Ammon's horn (tissue), 1 donor: ENCODE results near the gene NHEJ1.

ENCODE experiments used
- DNase-seq: peaks from one replicate; pipeline ENCODE4 v3.0.0-alpha.2; 2016; ENCODE audit warnings: low spot score

NHEJ1 gene

DNA sequence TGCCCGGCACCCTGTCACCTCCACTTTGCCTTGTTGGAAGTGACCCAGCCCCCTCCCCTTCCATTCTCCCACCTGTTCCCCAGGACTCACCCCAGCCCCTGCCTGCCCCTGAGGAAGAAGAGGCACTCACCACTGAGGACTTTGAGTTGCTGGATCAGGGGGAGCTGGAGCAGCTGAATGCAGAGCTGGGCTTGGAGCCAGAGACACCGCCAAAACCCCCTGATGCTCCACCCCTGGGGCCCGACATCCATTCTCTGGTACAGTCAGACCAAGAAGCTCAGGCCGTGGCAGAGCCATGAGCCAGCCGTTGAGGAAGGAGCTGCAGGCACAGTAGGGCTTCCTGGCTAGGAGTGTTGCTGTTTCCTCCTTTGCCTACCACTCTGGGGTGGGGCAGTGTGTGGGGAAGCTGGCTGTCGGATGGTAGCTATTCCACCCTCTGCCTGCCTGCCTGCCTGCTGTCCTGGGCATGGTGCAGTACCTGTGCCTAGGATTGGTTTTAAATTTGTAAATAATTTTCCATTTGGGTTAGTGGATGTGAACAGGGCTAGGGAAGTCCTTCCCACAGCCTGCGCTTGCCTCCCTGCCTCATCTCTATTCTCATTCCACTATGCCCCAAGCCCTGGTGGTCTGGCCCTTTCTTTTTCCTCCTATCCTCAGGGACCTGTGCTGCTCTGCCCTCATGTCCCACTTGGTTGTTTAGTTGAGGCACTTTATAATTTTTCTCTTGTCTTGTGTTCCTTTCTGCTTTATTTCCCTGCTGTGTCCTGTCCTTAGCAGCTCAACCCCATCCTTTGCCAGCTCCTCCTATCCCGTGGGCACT lies 21.9 kb upstream of the NHEJ1 start:
- no peak for DNase-seq

DNA sequence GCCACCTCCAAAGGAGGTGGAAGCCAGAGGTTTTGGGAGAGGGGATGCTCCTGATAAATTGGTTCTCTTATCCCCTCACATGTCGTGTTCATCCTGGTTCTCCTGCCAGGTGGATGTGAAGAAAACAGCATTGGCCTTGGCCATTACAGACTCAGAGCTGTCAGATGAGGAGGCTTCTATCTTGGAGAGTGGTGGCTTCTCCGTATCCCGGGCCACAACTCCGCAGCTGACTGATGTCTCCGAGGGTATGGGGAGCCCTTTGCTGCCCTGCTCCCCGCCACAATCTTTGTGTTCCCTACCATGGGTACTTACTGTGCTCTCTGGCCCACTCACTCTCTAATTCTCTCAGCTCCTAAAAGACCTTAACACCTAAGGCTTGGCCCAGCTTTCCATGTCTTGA lies 20.9 kb upstream of the NHEJ1 start:
- no peak for DNase-seq

DNA sequence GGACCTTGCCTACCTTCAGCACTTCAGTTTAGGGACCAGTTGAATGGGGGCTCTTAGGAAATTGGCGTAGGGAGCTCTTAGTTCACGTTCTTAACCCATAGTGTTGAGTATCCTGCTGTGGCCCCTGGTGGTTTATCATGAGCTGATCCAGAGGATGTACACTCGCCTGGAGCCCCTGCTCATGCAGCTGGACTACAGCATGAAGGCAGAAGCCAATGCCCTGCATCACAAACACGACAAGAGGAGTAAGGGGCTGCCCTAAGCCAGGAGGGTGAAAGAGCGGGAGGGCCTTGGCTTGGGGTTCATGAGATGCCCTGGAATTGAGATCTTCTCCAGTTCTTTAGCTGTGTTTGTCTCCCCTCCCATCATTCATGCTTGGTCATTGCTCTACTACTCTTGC lies 20.3 kb upstream of the NHEJ1 start:
- no peak for DNase-seq

DNA sequence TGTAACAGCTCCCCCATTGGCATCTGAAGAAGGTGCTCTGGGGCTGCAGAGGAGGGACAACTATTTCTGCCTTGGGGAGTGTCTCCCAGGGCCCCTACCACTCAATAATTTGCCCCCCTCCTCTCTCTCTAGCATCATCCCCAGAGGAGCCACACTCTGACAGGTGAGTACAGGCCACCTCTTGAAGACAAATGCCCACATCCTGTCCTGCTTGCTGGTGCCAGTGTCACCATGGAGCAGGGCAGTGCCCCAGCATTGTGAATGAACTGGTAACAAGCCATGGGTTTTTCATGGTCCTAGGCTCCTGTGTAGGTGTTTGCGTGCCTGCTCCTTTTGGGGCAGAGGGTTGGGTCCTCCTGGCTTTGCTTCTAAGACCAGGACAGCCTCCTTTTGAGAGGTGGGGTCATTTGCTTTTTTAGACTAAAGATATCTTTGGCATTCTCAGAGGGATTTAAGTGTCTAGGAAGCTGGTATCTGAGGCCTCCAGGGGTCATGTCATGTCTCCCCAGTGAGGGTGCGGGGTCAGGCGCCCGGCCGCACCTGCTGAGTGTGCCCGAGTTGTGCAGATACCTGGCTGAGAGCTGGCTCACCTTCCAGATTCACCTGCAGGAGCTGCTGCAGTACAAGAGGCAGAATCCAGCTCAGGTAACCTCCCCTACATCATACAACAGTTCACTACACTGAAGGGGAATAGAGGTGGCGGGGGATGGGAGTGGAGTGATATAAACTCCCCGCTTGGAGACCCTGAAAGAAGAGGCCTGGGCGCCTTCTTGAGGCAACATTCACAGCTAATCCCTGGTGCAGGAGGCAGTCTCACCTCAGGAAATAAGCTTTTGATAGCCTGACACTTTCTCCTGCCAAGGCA lies 19.2 kb upstream of the NHEJ1 start:
- no peak for DNase-seq

DNA sequence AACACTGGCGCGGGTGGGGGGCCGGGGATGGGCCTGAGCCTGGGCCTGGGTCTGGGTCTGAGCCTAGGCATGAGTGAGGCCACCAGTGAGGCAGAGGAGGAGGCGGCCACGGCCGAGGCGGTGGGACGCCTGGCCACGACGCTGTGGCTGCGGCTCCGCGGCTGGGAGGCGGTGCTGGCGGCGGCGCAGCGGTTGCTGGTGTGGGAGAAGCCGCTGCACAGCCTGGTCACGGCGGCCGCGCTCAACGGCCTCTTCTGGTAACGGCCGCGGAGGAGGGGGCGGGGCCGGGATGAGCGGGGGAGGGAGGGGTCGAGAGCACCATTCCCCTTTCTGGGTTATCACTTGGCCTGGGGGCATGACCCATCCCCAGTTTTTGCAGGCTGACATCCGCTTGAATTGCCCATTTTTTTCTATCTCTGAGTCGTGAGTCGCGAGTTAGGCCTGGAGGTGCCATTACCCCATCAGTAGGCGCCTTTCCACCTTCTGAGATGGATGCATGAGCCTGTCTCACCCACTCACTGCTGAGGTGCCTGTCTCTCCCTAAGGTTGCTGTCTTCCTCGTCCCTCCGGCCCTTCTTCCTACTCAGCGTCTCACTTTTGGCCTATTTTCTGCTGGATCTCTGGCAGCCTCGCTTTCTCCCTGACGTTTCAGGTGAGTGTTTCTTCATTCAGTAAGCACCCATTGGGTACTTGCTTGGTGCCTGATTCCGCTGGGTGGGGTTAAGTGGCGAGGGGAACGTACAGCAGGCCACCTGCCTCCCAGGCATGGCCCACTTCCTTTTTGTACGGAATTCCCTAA lies 18.0 kb upstream of the NHEJ1 start:
- no peak for DNase-seq

DNA sequence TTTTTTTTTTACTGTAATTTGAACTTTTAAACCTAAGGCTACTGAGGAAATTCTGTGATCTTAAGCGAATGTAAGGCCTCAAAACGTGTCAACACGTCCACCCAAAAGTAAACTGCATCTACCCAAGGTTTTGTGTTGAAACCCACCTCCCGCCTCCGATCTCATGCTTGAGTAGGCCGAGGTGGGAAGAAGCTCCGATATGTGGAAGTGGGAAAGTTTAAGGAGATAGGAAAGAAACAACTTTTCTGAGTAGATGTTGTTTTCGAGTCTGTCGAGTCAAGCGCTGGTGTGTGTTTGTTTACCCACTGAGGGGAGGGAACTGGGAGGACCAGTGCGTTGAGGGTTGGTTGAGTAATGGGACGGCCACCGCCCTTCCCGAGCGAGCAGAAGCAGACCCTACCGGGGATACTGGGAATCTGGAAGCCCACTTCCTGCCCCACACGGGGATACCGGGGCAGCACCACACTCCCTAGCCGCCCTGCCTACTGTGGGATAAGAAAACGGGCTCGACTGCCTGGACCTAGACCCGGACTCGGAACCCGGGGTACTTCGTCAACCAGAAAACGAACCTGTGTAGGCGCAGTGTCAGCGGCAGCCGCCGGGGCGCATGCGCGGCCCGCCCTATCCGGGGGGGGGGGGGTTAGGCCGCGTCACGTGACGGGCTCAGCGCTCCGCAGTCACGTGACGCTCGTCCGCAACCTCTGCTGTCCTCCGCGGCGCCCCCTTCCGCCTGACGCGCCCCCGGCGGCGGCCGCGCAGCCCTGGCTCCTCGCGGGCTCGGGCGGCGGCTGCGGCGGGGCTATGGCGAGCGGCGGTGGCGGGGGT lies 17.1 kb upstream of the NHEJ1 start, which contains the start of gene RETREG2:
TSS of gene RETREG2 (plus strand) at position 724 of the 825 bp plus-strand sequence. CDS start at position 802, 78 bp downstream.
- peak; percentile 91 for DNase-seq

DNA sequence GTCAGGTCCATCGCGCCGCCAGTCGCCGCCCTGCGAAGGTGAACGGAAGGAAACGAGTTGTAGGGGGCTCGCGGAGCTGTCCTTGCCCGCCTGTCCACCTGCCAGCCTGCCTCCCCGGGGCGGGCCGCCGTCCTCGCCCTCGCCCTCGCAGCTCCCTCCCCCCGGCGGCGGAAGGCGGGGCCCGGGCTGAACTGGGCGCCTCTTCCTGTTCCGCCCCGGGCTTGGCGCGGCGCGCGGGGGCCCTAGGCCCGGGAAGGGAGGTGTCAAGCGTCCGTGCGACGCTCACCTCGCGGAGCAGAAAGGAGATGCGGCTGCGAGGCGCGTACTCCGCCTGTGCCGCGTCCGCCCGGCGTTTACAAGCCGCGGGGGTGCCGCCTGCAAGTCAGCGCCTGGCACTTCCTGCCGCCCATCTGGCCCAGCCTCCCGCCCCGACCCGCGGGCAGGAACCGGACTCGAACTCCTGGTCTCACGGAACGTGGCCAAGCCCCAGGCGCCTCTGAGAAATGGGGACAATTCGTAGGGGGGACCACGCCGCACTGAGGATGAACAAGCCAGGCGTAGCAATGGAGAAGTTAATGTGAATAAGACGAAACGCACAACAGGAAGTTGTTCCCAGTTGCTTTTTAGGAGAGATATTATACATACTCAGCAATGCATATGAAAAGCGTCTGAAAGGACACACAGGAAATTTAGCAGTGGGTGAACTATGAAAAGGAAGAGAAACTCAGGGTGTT lies 16.4 kb upstream of the NHEJ1 start, which contains the start of gene CNPPD1:
TSS of gene CNPPD1 (minus strand) at position 108 of the 734 bp plus-strand sequence. CDS start at position 11, 97 bp downstream.
- peak; percentile 90 for DNase-seq

DNA sequence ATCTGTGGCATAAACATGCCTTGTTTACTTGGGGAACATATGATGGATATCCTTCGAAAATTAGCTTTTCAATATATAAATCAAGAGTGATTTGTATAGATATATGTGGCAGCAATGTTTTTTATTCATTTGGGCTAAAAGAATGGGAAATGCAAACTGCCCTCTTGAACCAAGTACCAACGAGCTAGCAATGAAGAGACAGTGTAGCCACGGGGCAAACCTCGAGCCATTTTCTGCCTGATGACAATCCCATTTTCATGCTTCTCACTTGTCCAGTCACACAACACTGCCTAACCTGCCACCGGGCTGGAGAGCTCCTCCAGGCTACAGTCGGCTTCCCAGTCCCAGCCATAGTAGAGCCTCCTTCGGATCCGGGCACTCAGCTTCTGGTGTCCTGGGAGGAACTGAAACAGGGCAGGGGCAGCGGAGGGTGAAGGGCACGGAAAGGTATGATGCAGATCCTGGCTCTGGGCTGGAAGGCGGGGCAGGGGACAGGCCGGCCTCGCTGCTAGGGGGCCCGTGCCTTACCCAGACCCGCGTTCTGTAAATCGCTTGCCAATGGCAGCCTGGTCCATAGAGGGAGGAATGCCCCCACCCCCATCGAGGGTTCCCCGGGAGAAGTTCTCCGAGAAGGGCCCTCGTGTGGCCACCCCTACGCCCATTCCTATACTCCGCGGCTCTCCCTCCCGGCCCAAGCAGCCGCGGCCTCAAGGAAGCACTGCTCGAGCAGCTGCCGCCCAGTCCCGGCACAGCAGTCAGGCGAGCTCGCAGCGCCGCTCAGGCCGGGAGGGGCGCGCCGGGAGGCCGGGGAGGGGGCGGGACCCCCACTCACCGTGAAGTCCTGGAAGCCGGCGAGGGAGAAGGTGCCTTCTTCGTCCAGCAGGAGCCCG lies 15.6 kb upstream of the NHEJ1 start:
- DNase-seq = peak; percentile 53

DNA sequence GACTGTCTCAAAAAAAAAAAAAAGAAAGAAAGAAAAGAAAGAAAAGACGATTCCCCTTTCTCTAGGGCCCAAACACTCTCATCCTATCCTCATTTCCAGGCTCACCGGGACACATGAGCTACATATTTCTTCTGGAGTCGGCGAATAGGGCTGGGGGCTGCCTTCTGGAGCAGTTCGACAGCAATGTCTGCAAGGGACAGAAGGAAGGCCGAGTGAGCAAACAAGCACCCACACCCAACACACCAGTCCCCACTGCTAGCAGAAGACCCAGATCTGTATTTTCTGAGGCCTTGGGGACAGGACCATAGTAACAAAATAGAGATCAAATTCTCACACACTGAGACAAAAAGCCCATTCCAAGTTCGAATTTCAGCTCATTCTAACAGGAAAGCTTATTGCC lies 14.9 kb upstream of the NHEJ1 start:
- DNase-seq = no peak

DNA sequence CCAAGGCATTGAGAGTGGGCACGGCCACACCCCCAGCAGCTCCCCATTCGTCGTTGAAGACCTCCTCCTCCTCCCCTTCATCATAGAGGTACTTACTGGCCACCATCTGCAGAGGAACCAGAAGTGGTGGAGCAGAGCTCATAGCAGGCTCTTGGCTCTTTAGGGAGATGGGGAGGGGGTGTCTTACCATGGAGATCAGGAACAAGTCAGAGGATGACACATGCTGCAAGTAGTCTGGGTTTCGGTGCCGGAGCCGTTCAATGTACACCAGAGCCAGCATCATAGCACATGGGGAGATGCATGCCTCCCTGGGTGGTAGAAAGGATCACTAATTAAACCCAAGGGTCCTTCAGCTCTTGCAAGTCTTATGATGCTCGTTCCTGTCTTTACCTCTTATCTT lies 14.2 kb upstream of the NHEJ1 start:
- no peak for DNase-seq

DNA sequence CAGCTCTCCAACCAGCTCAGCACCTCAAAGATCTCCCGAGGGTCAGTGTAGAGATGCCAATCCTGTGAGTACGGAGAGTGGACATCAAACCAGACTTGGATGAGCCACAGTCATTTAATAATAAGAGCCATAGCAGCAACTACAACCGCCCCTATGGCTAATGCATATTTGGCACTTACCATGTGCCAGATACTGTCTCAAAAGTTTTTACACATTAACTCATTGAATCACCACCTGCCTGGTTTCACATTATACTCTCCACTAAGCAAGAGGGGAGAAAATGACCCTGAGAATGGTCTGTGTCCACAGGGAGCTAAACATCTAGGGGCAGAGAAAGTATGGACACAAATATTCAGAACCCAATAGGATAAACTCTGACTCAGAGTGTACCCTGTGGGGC lies 13.5 kb upstream of the NHEJ1 start:
- no peak for DNase-seq

DNA sequence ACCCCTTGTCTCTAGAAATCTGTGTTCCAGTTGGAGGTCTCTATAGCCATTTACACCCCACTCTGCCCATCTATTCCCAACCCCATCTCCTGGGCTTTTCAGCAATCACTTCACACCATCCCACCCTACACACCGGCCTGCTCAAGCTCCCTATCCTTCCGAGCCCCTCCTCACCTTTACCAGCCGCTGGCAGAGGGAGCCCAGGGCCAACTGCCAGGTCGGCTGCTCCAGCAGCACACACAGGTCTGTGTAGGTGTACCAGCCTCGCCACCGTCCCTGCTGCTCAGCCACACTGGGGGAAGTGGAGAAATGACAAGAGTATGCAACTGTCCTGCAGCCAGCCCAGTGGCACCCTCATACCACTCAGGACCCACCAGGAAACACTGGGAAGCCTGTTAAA lies 12.6 kb upstream of the NHEJ1 start:
- no peak for DNase-seq

DNA sequence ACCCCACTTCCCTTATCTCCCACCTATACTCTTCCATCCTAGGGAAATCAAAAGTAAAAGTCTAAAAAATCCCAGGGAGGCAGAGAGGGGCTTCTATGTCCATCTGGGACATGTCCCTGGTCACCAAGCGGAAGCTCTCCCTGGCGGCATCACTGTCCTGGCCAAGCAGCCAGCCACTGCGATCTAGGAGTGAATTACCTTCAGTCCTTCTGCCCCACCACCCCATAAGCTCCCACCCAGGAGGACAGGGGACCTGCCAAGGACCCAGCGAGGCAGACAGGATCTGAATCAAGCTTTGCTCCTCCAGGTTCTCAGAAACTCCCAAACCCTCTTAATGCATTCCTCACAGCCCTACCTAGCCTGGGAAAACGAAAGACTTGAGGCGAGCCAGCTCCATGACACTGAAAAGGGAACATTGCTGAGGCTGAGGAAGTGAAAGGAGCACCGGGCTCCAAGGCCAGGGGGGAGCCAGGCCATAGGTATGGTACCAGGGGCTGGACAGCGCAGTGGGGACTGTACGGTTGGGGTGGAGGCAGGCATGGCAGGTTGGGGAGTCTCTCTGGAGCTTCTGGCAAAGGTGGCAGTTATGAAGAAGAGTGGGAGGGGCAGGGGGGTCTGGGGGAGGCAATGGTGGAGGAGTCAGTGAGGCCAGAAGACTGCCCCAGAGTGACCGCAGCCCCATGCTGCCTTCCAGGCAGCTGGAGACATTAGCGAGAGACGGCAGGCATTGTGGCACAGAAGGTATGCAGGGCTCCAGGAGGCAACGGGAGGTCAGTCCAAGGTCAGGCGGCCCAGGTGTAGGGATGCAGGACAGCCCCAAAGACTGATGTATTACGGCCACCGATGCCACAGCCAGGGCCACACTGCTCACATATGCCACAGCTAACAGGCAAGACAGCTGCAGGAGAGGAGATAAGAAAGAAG lies 11.9 kb upstream of the NHEJ1 start:
- no peak for DNase-seq

DNA sequence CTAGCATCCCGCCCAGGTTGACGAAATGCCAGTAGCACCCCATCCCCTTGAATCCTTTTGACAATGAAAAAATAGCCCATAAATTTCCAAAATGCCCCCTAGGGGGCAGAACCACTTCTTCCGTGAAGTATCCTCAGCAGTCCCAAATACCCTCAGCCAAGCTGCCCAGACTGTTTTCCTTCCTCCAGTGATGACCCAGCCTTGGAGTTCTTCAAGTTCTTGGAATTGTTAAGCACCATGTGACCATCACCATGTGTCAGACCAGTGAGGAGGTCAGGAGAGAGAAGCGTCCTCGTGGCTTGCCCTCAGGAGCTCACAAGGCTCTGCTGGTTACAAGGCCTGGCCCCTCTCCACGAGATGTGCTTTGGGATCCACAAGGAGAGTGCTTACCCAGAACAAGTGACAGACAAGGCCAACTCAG lies 10.6 kb upstream of the NHEJ1 start:
- DNase-seq = peak; percentile 49

DNA sequence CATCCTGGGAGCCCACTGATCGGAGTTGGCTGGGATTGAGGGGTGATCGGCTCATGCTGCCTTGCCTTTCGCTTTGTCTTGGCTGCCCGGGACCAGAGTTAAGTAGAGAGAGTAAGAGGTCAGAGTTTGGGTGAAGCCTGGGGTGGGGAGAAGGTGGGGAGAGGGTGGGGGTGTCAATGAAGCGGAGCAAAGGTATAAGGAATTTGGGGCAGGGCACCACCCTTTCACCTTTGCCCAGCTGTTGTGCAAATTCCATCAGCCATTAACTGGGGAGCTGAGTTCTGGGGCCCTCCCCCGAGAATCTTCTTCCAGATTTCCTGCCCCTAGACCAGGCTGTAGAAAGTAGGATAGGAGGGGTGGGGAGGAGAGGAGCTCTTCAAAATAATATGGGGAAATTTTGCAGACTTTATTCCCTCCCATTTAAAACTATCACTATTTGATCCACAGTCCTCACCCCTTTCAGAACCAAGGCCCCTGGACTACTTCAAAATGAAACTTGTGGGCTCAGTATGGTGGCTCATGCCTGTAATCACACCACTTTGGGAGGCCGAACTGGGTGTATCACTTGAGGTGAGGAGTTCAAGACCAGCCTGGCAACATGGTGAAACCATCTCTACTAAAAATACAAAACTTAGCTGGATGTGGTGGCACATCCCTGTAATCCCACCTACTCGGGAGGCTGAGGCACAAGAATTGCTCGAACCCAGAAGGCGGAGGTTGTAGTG lies 9.5 kb upstream of the NHEJ1 start, which contains the start of gene SLC23A3:
TSS of gene SLC23A3 (minus strand) at position 100 of the 725 bp plus-strand sequence. CDS start at position 55, 45 bp downstream.
- DNase-seq = no peak

DNA sequence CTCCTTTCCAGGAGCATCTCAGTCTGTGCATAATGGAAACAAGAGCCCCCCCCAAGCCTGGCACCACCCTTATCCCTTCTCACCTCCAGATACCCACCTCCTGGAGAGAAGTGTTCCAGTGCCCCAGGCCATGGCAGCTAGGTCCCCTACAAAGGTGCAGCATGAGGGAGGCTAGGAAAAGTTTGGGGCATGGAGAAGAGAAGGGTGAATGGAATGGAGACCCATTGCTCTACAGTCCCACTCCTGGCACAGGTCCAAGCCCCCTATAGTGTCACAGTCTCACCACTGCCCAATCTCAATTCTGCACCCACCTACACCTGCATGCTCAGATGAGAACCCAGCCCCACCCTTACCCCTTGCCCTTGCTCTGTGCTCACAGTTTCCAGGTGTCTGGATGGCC lies 8.3 kb upstream of the NHEJ1 start:
- no peak for DNase-seq

DNA sequence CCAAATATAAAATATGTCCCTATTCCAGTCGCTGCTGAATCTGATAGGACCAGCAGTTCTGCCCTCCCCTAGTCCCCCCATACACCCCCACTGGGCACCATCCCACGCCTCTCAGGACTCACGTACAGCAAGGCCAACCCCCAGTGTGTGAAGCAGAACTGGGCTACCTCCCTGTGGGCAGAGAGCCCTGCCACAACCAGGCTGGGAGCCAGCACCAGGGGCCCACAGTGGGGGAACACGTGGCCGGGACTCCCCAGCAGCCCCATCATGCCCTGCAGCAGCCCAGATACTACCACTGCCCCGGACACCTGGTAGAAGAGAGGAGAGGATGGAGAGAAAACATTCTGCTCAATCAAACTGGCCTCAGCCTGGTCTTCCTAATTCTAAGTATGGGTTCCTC lies 7.9 kb upstream of the NHEJ1 start:
- DNase-seq = no peak

DNA sequence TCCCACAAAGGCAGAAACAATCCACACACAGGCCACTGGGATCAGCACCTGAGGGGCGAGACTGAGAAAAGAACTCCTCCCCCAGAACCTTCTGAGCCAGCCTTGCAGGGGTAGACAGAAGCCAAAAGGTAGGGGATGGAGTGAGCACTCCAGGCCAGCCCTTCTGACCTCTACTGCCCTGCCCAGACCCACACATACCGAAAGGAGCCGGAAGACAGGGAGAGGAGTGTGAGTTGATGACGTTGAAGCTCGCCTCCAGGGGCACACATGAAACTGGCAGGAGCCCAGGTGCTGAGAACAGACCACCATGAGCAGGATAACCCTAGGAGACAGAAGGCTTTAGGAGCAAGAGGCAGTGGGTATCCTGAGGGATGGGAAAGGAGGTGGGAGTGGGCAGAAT lies 7.4 kb upstream of the NHEJ1 start:
- DNase-seq = no peak
